HepG2 (cell line): ENCODE measurements around the gene CHMP6. TPM values are rescaled to one million over a fixed set of nuclear protein-coding genes. Genes with fewer than 3 reads are reported as not detected.

Source experiments
- KDM1A ChIP-seq: IDR thresholded peaks from 2 replicates; pipeline ENCODE4 v1.6.1; 2016; ENCODE audit warnings: missing compliant biosample characterization
- RORA ChIP-seq: sonication (generic); formaldehyde crosslinking; IDR thresholded peaks from 2 replicates; pipeline ENCODE4 v1.5.0; 2020; ENCODE audit warnings: mild to moderate bottlenecking, missing genetic modification reagents, moderate library complexity
- SNRNP70 ChIP-seq: fragments of 200-400 bp; formaldehyde crosslinking; IDR thresholded peaks from 2 replicates; pipeline ENCODE4 v1.6.1; 2017; ENCODE audit warnings: mild to moderate bottlenecking, low read depth, low read length, moderate library complexity
- SOX6 ChIP-seq, 2 experiments: fragments of 450-650 bp in 1 of 2; sonication (generic) in 1 of 2; formaldehyde crosslinking in 1 of 2; IDR thresholded peaks; 2 replicates each; pipeline versions ENCODE4 v1.4.0 to v1.6.1; 2017 to 2020; ENCODE audit warnings: antibody characterized with exemption in 1 of 2, mild to moderate bottlenecking in 1 of 2, missing genetic modification reagents in 1 of 2
- ZNF382 ChIP-seq: sonication (generic); formaldehyde crosslinking; IDR thresholded peaks from 2 replicates; pipeline ENCODE4 v1.5.0; 2020; ENCODE audit warnings: missing genetic modification reagents, mild to moderate bottlenecking, borderline replicate concordance
- ZNF414 ChIP-seq: sonication (generic); formaldehyde crosslinking; IDR thresholded peaks from 2 replicates; pipeline ENCODE4 v1.5.0; 2020; ENCODE audit warnings: missing genetic modification reagents
- ZNF44 ChIP-seq: sonication (generic); formaldehyde crosslinking; IDR thresholded peaks from 2 replicates; pipeline ENCODE4 v1.5.1; 2020; ENCODE audit warnings: mild to moderate bottlenecking, missing genetic modification reagents
- ZNF776 ChIP-seq: sonication (generic); formaldehyde crosslinking; IDR thresholded peaks from 2 replicates; pipeline ENCODE4 v1.4.0; 2020; ENCODE audit warnings: mild to moderate bottlenecking, missing genetic modification reagents
- polyA plus RNA-seq, 8 experiments: library from polyadenylated mRNA; depleted of rRNA in 3 of 8; stranded (reverse) in 7 of 8; unstranded in 1 of 8; fragments of >200 nt; fragmentation: Illumina TruSeq in 4 of 8; extraction: Trizol in 4 of 8; gene quantifications; 2 replicates each; pipeline versions ENCODE4 v1.2.1 to v1.2.3, GENCODE V29; 2011 to 2016; ENCODE audit warnings: low read depth in 4 of 8, missing spikeins in 1 of 8, mixed read lengths in 1 of 8; ENCODE audit not compliant: insufficient read depth in 1 of 8
- total RNA-seq, 5 experiments: library from RNA; depleted of rRNA; stranded (reverse); fragments of >200 nt; fragmentation: Illumina TruSeq; extraction: Trizol; gene quantifications; 2 replicates each; pipeline ENCODE4 v1.2.3, GENCODE V29; 2016; ENCODE audit warnings: low read depth in 1 of 5
- TF ChIP-seq, protein P1 (sequence below): sonication (generic); formaldehyde crosslinking; IDR thresholded peaks from 2 replicates; pipeline ENCODE4 v1.5.1; 2020; ENCODE audit warnings: mild to moderate bottlenecking, missing genetic modification reagents, moderate library complexity

CHMP6 gene
- total and polyA plus RNA-seq, 2 of the 13 experiments (the other 11 are each of a cell fraction or from before 2014, with no cell fraction given): 11.1 to 24.2 TPM

GRCh38 chr17:80991645-80992076 lies at the start of gene CHMP6 (continued):
- TF ChIP-seq KDM1A (CRISPR knock-in tag) (peak; percentile 68; the same call in 1 of the 2 replicates), ZNF414 (CRISPR knock-in tag) (no peak), ZNF44 (CRISPR knock-in tag) (no peak), SOX6 (IDR thresholded peaks at IDR 0.05) (no peak), SOX6 (CRISPR knock-in tag; IDR thresholded peaks at IDR 0.05) (0 out of 2 replicates have a peak, but pooled peaks have one; percentile 12), SNRNP70 (no peak), RORA (CRISPR knock-in tag) (no peak), ZNF776 (peak; percentile 50; the same call in 1 of the 2 replicates), ZNF382 (CRISPR knock-in tag) (no peak)
- TF ChIP-seq, protein P1, sequence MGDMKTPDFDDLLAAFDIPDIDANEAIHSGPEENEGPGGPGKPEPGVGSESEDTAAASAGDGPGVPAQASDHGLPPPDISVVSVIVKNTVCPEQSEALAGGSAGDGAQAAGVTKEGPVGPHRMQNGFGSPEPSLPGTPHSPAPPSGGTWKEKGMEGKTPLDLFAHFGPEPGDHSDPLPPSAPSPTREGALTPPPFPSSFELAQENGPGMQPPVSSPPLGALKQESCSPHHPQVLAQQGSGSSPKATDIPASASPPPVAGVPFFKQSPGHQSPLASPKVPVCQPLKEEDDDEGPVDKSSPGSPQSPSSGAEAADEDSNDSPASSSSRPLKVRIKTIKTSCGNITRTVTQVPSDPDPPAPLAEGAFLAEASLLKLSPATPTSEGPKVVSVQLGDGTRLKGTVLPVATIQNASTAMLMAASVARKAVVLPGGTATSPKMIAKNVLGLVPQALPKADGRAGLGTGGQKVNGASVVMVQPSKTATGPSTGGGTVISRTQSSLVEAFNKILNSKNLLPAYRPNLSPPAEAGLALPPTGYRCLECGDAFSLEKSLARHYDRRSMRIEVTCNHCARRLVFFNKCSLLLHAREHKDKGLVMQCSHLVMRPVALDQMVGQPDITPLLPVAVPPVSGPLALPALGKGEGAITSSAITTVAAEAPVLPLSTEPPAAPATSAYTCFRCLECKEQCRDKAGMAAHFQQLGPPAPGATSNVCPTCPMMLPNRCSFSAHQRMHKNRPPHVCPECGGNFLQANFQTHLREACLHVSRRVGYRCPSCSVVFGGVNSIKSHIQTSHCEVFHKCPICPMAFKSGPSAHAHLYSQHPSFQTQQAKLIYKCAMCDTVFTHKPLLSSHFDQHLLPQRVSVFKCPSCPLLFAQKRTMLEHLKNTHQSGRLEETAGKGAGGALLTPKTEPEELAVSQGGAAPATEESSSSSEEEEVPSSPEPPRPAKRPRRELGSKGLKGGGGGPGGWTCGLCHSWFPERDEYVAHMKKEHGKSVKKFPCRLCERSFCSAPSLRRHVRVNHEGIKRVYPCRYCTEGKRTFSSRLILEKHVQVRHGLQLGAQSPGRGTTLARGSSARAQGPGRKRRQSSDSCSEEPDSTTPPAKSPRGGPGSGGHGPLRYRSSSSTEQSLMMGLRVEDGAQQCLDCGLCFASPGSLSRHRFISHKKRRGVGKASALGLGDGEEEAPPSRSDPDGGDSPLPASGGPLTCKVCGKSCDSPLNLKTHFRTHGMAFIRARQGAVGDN (CRISPR knock-in tag): peak; percentile 7
